Measurements from ENCODE around the gene ESYT2.

The ESYT2 gene

GRCh38 chr7:158777793-158778192, 51.5 kb downstream of the ESYT2 start:
- no peak overlapping the region for H3K4me3 ChIP-seq (replicated peaks; ENCODE audit: low read depth, low read length)
- no peak for DNase-seq (ENCODE audit: low read depth)
- TF ChIP-seq, protein P1, sequence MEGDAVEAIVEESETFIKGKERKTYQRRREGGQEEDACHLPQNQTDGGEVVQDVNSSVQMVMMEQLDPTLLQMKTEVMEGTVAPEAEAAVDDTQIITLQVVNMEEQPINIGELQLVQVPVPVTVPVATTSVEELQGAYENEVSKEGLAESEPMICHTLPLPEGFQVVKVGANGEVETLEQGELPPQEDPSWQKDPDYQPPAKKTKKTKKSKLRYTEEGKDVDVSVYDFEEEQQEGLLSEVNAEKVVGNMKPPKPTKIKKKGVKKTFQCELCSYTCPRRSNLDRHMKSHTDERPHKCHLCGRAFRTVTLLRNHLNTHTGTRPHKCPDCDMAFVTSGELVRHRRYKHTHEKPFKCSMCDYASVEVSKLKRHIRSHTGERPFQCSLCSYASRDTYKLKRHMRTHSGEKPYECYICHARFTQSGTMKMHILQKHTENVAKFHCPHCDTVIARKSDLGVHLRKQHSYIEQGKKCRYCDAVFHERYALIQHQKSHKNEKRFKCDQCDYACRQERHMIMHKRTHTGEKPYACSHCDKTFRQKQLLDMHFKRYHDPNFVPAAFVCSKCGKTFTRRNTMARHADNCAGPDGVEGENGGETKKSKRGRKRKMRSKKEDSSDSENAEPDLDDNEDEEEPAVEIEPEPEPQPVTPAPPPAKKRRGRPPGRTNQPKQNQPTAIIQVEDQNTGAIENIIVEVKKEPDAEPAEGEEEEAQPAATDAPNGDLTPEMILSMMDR (IDR thresholded peaks at IDR 0.05; ENCODE audit: low read length, missing control alignments), result no peak

DNA sequence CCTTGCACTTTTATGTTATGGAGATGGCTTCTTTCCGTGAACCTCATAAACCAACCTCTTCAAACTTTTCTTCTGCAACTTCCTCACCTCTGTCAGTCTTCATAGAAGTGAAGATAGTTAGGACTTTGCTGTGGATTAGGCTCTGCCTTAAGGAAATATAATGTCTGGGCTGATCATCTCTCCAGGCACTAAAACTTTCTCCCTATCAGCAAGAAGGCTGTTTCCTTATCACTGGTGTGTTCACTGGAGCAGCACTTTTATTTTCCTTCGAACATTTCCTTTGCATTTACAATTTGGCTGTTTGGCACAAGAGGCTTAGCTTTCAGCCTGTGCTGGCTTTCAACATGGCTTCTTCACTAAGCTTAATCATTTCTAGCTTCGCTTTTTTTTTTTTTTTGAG, 52.8 kb downstream of the ESYT2 start:
- H3K4me3 ChIP-seq (replicated peaks; ENCODE audit: low read depth, low read length), result no peak overlapping the region
- TF ChIP-seq, protein P1 (IDR thresholded peaks at IDR 0.05; ENCODE audit: low read length, missing control alignments), result no peak
- DNase-seq (ENCODE audit: low read depth), result no peak

- no peak overlapping the region for H3K4me3 ChIP-seq (replicated peaks; ENCODE audit: low read depth, low read length)
- TF ChIP-seq, protein P1 (IDR thresholded peaks at IDR 0.05; ENCODE audit: low read length, missing control alignments), result no peak
- DNase-seq (ENCODE audit: low read depth), result no peak
These were observed 54.4 kb downstream of the ESYT2 start for GRCh38 chr7:158774952-158775351.

GRCh38 chr7:158772916-158773315, 56.4 kb downstream of the ESYT2 start:
- DNase-seq (ENCODE audit: low read depth), result no peak
- TF ChIP-seq, protein P1 (IDR thresholded peaks at IDR 0.05; ENCODE audit: low read length, missing control alignments), result no peak
- H3K4me3 ChIP-seq (replicated peaks; ENCODE audit: low read depth, low read length), result no peak overlapping the region

DNA sequence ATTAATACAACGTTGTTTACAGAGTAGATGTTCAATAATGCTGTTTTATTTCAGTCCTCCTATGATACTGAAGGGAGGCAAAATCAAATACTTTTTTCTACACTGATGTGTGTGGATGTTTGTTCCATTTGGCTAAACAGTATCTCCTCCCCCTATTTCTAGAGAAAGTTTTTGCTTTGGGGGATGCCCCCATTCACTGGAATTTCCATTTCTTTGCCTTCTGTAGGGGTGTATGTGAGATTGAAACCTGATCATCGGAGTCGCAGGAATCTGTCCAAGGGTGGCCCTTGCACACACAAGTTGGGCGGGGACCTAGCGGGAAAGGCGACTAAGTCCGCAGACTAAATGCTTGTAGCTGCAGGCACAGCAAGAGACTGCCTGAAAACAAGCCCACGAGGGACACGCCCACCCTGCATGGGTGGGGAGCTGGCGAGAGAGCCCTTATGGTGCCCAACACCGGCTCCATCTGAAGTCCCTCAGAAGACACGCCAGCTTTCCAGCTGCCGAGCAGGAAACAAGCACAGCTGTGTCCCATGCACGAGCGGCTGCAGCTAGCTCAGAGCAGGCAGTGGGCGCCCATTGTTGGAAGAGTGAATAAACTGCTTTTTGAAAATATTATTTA, 58.0 kb downstream of the ESYT2 start:
- TF ChIP-seq, protein P1 (IDR thresholded peaks at IDR 0.05; ENCODE audit: low read length, missing control alignments), result no peak
- DNase-seq (ENCODE audit: low read depth), result no peak
- no peak overlapping the region for H3K4me3 ChIP-seq (replicated peaks; ENCODE audit: low read depth, low read length)

GRCh38 chr7:158767707-158768106, 61.6 kb downstream of the ESYT2 start:
- no peak overlapping the region for H3K4me3 ChIP-seq (replicated peaks; ENCODE audit: low read depth, low read length)
- TF ChIP-seq, protein P1 (IDR thresholded peaks at IDR 0.05; ENCODE audit: low read length, missing control alignments), result no peak
- DNase-seq (ENCODE audit: low read depth), result no peak
